ENCODE results near the gene KCNMB2. TPM values are rescaled to one million over a fixed set of nuclear protein-coding genes. Genes with fewer than 3 reads are reported as not detected.

Gene KCNMB2
- polyA plus RNA-seq, 3 donors, result not detected

- Histone ChIP-seq H3K36me3 (replicated peaks in 1 of 2; ENCODE audit: control insufficient read depth in 1 of 2, insufficient read depth in 2 of 2, low read length in 2 of 2) (no peaks in the 10 kb centered on the region), H3K79me2 (ENCODE audit: insufficient read depth, low read length) (no peaks in the 10 kb centered on the region), H3K27ac (ENCODE audit: low read depth in 1 of 2, low read length in 2 of 2) (no peak overlapping the region), H3K4me1 (ENCODE audit: control insufficient read depth in 1 of 2, insufficient read depth in 2 of 2, low read length in 2 of 2) (no peaks in the 10 kb centered on the region), H3K9ac (ENCODE audit: insufficient read depth, low read length, poor library complexity, severe bottlenecking) (no peak overlapping the region), H3K9me3 (replicated peaks in 1 of 2; ENCODE audit: control insufficient read depth in 1 of 2, insufficient read depth in 1 of 2, low read length in 2 of 2) (no peaks in the 10 kb centered on the region), H3K27me3 (ENCODE audit: control insufficient read depth in 2 of 2, insufficient read depth in 2 of 2, low read length in 2 of 2) (no peaks in the 10 kb centered on the region), H4K20me1 (ENCODE audit: insufficient read depth, low read length) (no peaks in the 10 kb centered on the region), H2AFZ (ENCODE audit: insufficient read depth, low read depth, low read length, poor library complexity, severe bottlenecking) (no peak overlapping the region), H3K4me3 (replicated peaks in 1 of 3; ENCODE audit: low read depth in 2 of 3, low read length in 3 of 3) (no peak overlapping the region), H3K4me2 (replicated peaks; ENCODE audit: extremely low read depth, low read length, poor library complexity, severe bottlenecking) (no peak overlapping the region)
- Mint-ChIP-seq H3K27ac (no peak overlapping the region), H3K36me3 (no peaks in the 10 kb centered on the region), H3K9me3 (peaks cover 2 to 7% (median 4%) of the 10 kb centered on the region in 7 donors), H3K4me3 (no peak overlapping the region), H3K27me3 (ENCODE audit: low read depth in 3 of 3) (no peaks in the 10 kb centered on the region), H3K4me1 (no peaks in the 10 kb centered on the region)
- WGBS (ENCODE audit: insufficient coverage), result no CpG with 5 or more reads among the region's 4 CpGs
- no peak for DNase-seq
- TF ChIP-seq, protein P1, sequence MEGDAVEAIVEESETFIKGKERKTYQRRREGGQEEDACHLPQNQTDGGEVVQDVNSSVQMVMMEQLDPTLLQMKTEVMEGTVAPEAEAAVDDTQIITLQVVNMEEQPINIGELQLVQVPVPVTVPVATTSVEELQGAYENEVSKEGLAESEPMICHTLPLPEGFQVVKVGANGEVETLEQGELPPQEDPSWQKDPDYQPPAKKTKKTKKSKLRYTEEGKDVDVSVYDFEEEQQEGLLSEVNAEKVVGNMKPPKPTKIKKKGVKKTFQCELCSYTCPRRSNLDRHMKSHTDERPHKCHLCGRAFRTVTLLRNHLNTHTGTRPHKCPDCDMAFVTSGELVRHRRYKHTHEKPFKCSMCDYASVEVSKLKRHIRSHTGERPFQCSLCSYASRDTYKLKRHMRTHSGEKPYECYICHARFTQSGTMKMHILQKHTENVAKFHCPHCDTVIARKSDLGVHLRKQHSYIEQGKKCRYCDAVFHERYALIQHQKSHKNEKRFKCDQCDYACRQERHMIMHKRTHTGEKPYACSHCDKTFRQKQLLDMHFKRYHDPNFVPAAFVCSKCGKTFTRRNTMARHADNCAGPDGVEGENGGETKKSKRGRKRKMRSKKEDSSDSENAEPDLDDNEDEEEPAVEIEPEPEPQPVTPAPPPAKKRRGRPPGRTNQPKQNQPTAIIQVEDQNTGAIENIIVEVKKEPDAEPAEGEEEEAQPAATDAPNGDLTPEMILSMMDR (IDR thresholded peaks at IDR 0.05), result no peak
- intact Hi-C loops (cut with micrococcal nuclease), result no loop called here
Observed at GRCh38 chr3:178583963-178584575, 47.8 kb downstream of the KCNMB2 start.

GRCh38 chr3:178584722-178585380, 48.6 kb downstream of the KCNMB2 start:
- 100% methylated on average over 2 of the region's 5 CpGs for WGBS (ENCODE audit: insufficient coverage)
- Histone ChIP-seq H3K4me2 (replicated peaks; ENCODE audit: extremely low read depth, low read length, poor library complexity, severe bottlenecking) (no peak overlapping the region), H3K4me1 (ENCODE audit: control insufficient read depth in 1 of 2, insufficient read depth in 2 of 2, low read length in 2 of 2) (no peaks in the 10 kb centered on the region), H3K4me3 (replicated peaks in 1 of 3; ENCODE audit: low read depth in 2 of 3, low read length in 3 of 3) (no peak overlapping the region), H4K20me1 (ENCODE audit: insufficient read depth, low read length) (no peaks in the 10 kb centered on the region), H3K9ac (ENCODE audit: insufficient read depth, low read length, poor library complexity, severe bottlenecking) (no peak overlapping the region), H3K9me3 (replicated peaks in 1 of 2; ENCODE audit: control insufficient read depth in 1 of 2, insufficient read depth in 1 of 2, low read length in 2 of 2) (no peaks in the 10 kb centered on the region), H3K79me2 (ENCODE audit: insufficient read depth, low read length) (no peaks in the 10 kb centered on the region), H2AFZ (ENCODE audit: insufficient read depth, low read depth, low read length, poor library complexity, severe bottlenecking) (no peak overlapping the region), H3K27me3 (ENCODE audit: control insufficient read depth in 2 of 2, insufficient read depth in 2 of 2, low read length in 2 of 2) (no peaks in the 10 kb centered on the region), H3K27ac (ENCODE audit: low read depth in 1 of 2, low read length in 2 of 2) (no peak overlapping the region), H3K36me3 (replicated peaks in 1 of 2; ENCODE audit: control insufficient read depth in 1 of 2, insufficient read depth in 2 of 2, low read length in 2 of 2) (no peaks in the 10 kb centered on the region)
- TF ChIP-seq, protein P1 (IDR thresholded peaks at IDR 0.05), result no peak
- H3K4me3 Mint-ChIP-seq, result no peak overlapping the region
- DNase-seq, result no peak
- H3K9me3 Mint-ChIP-seq, result peaks cover 2 to 8% (median 3%) of the 10 kb centered on the region in 7 donors
- no peaks in the 10 kb centered on the region for H3K4me1 Mint-ChIP-seq
- no peaks in the 10 kb centered on the region for H3K27me3 Mint-ChIP-seq (ENCODE audit: low read depth in 3 of 3)
- no peak overlapping the region for H3K27ac Mint-ChIP-seq
- H3K36me3 Mint-ChIP-seq, result no peaks in the 10 kb centered on the region
- intact Hi-C loops (cut with micrococcal nuclease), result no loop called here
